GM13977 (cell line): ENCODE data around the gene KIF5C.
"Not testable (repeated sequence)": the region's sequence is repeated elsewhere in the genome, so short reads cannot be mapped to it uniquely, and the experiment has no call there.

Experiments
- DNase-seq: peaks from one replicate; pipeline ENCODE4 v3.0.0; 2012; ENCODE audit warnings: low spot score
- CTCF ChIP-seq: IDR thresholded peaks from 2 replicates; pipeline ENCODE4 v1.5.1; 2012; ENCODE audit warnings: mild to moderate bottlenecking, control low read depth; ENCODE audit not compliant: insufficient read depth; ENCODE audit errors: extremely low read depth, missing control alignments
- in situ Hi-C: fragments of 300-500 bp; cut with MboI; formaldehyde crosslinking; loops from one replicate; pipeline ENCODE4 v1.12.0; 2022; ENCODE audit warnings: low sequenced_read_pairs, low pct_unique_long_range_greater_than_20kb, mixed read lengths, inconsistent platforms; ENCODE audit not compliant: unreplicated experiment

The KIF5C gene

GRCh38 chr2:148978026-148978685 lies 103.1 kb downstream of the KIF5C start:
- DNase-seq = no peak
- in situ Hi-C loops = loop anchor here (25.0 kb wide), 2 partner anchors 441 to 991 kb away; no protein-coding TSS in a partner anchor
- TF ChIP-seq CTCF = peak; percentile 24

GRCh38 chr2:148978706-148979105 lies 103.7 kb downstream of the KIF5C start:
- DNase-seq = no peak
- no peak for TF ChIP-seq CTCF
- in situ Hi-C loops = loop anchor here (25.0 kb wide), 2 partner anchors 441 to 991 kb away; no protein-coding TSS in a partner anchor

GRCh38 chr2:148979164-148979918 lies 104.3 kb downstream of the KIF5C start:
- in situ Hi-C loops = loop anchor here (25.0 kb wide), 2 partner anchors 442 to 992 kb away; no protein-coding TSS in a partner anchor
- TF ChIP-seq CTCF = no peak
- no peak for DNase-seq

GRCh38 chr2:148979919-148980277 lies 104.9 kb downstream of the KIF5C start:
- DNase-seq = no peak
- in situ Hi-C loops = loop anchor here (25.0 kb wide), 2 partner anchors 443 to 993 kb away; no protein-coding TSS in a partner anchor
- no peak for TF ChIP-seq CTCF

GRCh38 chr2:148980496-148980895 lies 105.5 kb downstream of the KIF5C start:
- DNase-seq = not testable (repeated sequence)
- in situ Hi-C loops = loop anchor here (25.0 kb wide), 2 partner anchors 443 to 993 kb away; no protein-coding TSS in a partner anchor

- no peak for DNase-seq
- no peak for TF ChIP-seq CTCF
- in situ Hi-C loops = loop anchor here (25.0 kb wide), 2 partner anchors 444 to 994 kb away; no protein-coding TSS in a partner anchor
Measured at GRCh38 chr2:148981324-148981723, 106.3 kb downstream of the KIF5C start.

- TF ChIP-seq CTCF = no peak
- DNase-seq = no peak
- in situ Hi-C loops = loop anchor here (25.0 kb wide), 2 partner anchors 444 to 994 kb away; no protein-coding TSS in a partner anchor
Measured at GRCh38 chr2:148981781-148982180, 106.8 kb downstream of the KIF5C start.
